HEK293 (cell line): Measurements from ENCODE around the gene SLC5A11.
"Not testable (repeated sequence)": the region's sequence is repeated elsewhere in the genome, so short reads cannot be mapped to it uniquely, and the experiment has no call there.

Experiments used
- CTCF ChIA-PET: fragments of 350-600 bp; formaldehyde crosslinking; extraction: SDS; loops from one replicate; lab custom pipeline; 2021; ENCODE audit warnings: antibody characterized with exemption; lab: Yijun Ruan, JAX
- POLR2A ChIA-PET: fragments of 300-600 bp; formaldehyde crosslinking; extraction: SDS; loops from one replicate; lab custom pipeline; 2020; ENCODE audit warnings: antibody characterized with exemption, inconsistent platforms; lab: Yijun Ruan, JAX
- H3K27ac ChIP-seq: fragments of 200-500 bp; sonication (Bioruptor generic); 2 replicates; pipeline ENCODE4 v1.5.1; 2014; ENCODE audit warnings: low read depth, low read length, control low read depth, inconsistent platforms; ENCODE audit errors: extremely low read depth
- H3K36me3 ChIP-seq, 2 experiments: fragments of 200-500 bp in 1 of 2; sonication (Bioruptor generic) in 1 of 2; 1 replicate in 1 of 2; 2 replicates in 1 of 2; pipeline ENCODE4 v1.5.1; 2014 to 2017; ENCODE audit warnings: inconsistent platforms in 2 of 2, low read length in 2 of 2; ENCODE audit not compliant: control insufficient read depth in 2 of 2, insufficient read depth in 1 of 2
- H3K4me1 ChIP-seq: fragments of 200-500 bp; sonication (Bioruptor generic); 2 replicates; pipeline ENCODE4 v1.5.1; 2014; ENCODE audit warnings: mild to moderate bottlenecking, low read length, inconsistent platforms; ENCODE audit not compliant: control insufficient read depth, insufficient read depth
- H3K4me3 ChIP-seq: 2 replicates; pipeline ENCODE4 v1.5.1; 2011; ENCODE audit warnings: low read depth, mild to moderate bottlenecking, control low read depth, low read length, moderate library complexity
- H3K9me3 ChIP-seq: fragments of 200-500 bp; sonication (Bioruptor generic); 2 replicates; pipeline ENCODE4 v1.5.1; 2014; ENCODE audit warnings: low read depth, low read length, inconsistent platforms; ENCODE audit not compliant: control insufficient read depth, insufficient read depth
- MZF1 ChIP-seq: fragments of 450-650 bp; formaldehyde crosslinking; IDR thresholded peaks from 2 replicates; pipeline ENCODE4 v1.5.1; 2017; ENCODE audit warnings: missing biosample characterization, missing genetic modification characterization, borderline replicate concordance
- OSR2 ChIP-seq: fragments of 450-650 bp; formaldehyde crosslinking; IDR thresholded peaks from 2 replicates; pipeline ENCODE4 v1.5.1; 2016; ENCODE audit warnings: missing biosample characterization, missing genetic modification characterization
- YY1 ChIP-seq: fragments of 450-650 bp; formaldehyde crosslinking; IDR thresholded peaks from 2 replicates; pipeline ENCODE4 v1.5.1; 2018; ENCODE audit warnings: missing biosample characterization, missing genetic modification characterization
- ZBTB17 ChIP-seq: fragments of 450-650 bp; formaldehyde crosslinking; IDR thresholded peaks from 2 replicates; pipeline ENCODE4 v1.5.1; 2016; ENCODE audit warnings: missing biosample characterization, missing genetic modification characterization
- ZBTB49 ChIP-seq: fragments of 450-650 bp; formaldehyde crosslinking; IDR thresholded peaks from 2 replicates; pipeline ENCODE4 v1.5.1; 2016; ENCODE audit warnings: missing biosample characterization, missing genetic modification characterization, low read depth
- ZNF114 ChIP-seq: fragments of 450-650 bp; formaldehyde crosslinking; IDR thresholded peaks from 2 replicates; pipeline ENCODE4 v1.5.0; 2017; ENCODE audit warnings: missing biosample characterization, missing genetic modification characterization
- ZNF132 ChIP-seq: fragments of 450-650 bp; formaldehyde crosslinking; IDR thresholded peaks from 2 replicates; pipeline ENCODE4 v1.5.1; 2017; ENCODE audit warnings: missing biosample characterization, missing genetic modification characterization, borderline replicate concordance
- ZNF146 ChIP-seq: fragments of 450-650 bp; formaldehyde crosslinking; IDR thresholded peaks from 2 replicates; pipeline ENCODE4 v1.5.1; 2016; ENCODE audit warnings: missing biosample characterization, missing genetic modification characterization
- ZNF155 ChIP-seq: fragments of 450-650 bp; formaldehyde crosslinking; IDR thresholded peaks from 2 replicates; pipeline ENCODE4 v1.5.1; 2016; ENCODE audit warnings: missing biosample characterization, missing genetic modification characterization
- ZNF248 ChIP-seq: fragments of 450-650 bp; formaldehyde crosslinking; IDR thresholded peaks from 2 replicates; pipeline ENCODE4 v1.5.1; 2017; ENCODE audit warnings: missing biosample characterization, missing genetic modification characterization
- ZNF37A ChIP-seq: fragments of 450-650 bp; IDR thresholded peaks from 2 replicates; pipeline ENCODE4 v1.5.1; 2018; ENCODE audit warnings: missing biosample characterization, missing genetic modification characterization
- ZNF398 ChIP-seq: fragments of 450-650 bp; formaldehyde crosslinking; IDR thresholded peaks from 2 replicates; pipeline ENCODE4 v1.5.1; 2017; ENCODE audit warnings: missing biosample characterization, missing genetic modification characterization
- ZNF416 ChIP-seq: fragments of 450-650 bp; formaldehyde crosslinking; IDR thresholded peaks from 2 replicates; pipeline ENCODE4 v1.5.1; 2016; ENCODE audit warnings: missing biosample characterization, missing genetic modification characterization
- ZNF423 ChIP-seq: fragments of 450-650 bp; formaldehyde crosslinking; IDR thresholded peaks from 2 replicates; pipeline ENCODE4 v1.5.1; 2016; ENCODE audit warnings: missing biosample characterization, missing genetic modification characterization
- ZNF426 ChIP-seq: fragments of 450-650 bp; formaldehyde crosslinking; IDR thresholded peaks from 2 replicates; pipeline ENCODE4 v1.5.1; 2017; ENCODE audit warnings: missing biosample characterization, missing genetic modification characterization, mild to moderate bottlenecking, inconsistent platforms, moderate library complexity
- ZNF514 ChIP-seq: fragments of 450-650 bp; formaldehyde crosslinking; IDR thresholded peaks from 2 replicates; pipeline ENCODE4 v1.5.1; 2016; ENCODE audit warnings: missing biosample characterization, missing genetic modification characterization
- ZNF555 ChIP-seq: fragments of 450-650 bp; formaldehyde crosslinking; conservative IDR thresholded peaks from 2 replicates; pipeline ENCODE4 v1.5.1; 2017; ENCODE audit warnings: missing biosample characterization, mild to moderate bottlenecking, missing genetic modification characterization, inconsistent platforms
- ZNF558 ChIP-seq: fragments of 450-650 bp; formaldehyde crosslinking; IDR thresholded peaks from 2 replicates; pipeline ENCODE4 v1.5.1; 2016; ENCODE audit warnings: missing biosample characterization, missing genetic modification characterization
- ZNF747 ChIP-seq: fragments of 450-650 bp; formaldehyde crosslinking; IDR thresholded peaks from 2 replicates; pipeline ENCODE4 v1.5.1; 2016; ENCODE audit warnings: missing biosample characterization, missing genetic modification characterization
- ZNF837 ChIP-seq: fragments of 450-650 bp; formaldehyde crosslinking; IDR thresholded peaks from 2 replicates; pipeline ENCODE4 v1.5.1; 2016; ENCODE audit warnings: missing biosample characterization, missing genetic modification characterization

SLC5A11 gene

GRCh38 chr16:24810951-24811843, 34.6 kb upstream of the SLC5A11 start:
- Histone ChIP-seq H3K36me3 (peaks cover 52 to 98% of the 10 kb centered on the region in 2 experiments), H3K27ac (no peak overlapping the region), H3K4me1 (no peaks in the 10 kb centered on the region), H3K4me3 (no peak overlapping the region), H3K9me3 (no peaks in the 10 kb centered on the region)
- ChIA-PET POLR2A (no interaction called here), CTCF (interaction anchor here (0.6 to 2.5 kb wide), 2 partner anchors 10 to 243 kb away, joined by 3 to 7 read pairs; no protein-coding TSS in a partner anchor)
- TF ChIP-seq ZBTB49 (tag by site-specific recombination): no peak
- no peak for TF ChIP-seq ZNF416 (tag by site-specific recombination)
- TF ChIP-seq ZNF514: no peak
- TF ChIP-seq ZNF37A (tag by site-specific recombination): no peak
- TF ChIP-seq ZNF426 (tag by site-specific recombination): no peak
- no peak for TF ChIP-seq OSR2
- no peak for TF ChIP-seq ZNF155 (tag by site-specific recombination)
- TF ChIP-seq ZNF747 (tag by site-specific recombination): no peak
- no peak for TF ChIP-seq ZNF146 (tag by site-specific recombination)
- no peak for TF ChIP-seq ZBTB17
- TF ChIP-seq MZF1 (tag by site-specific recombination): no peak
- TF ChIP-seq ZNF248 (tag by site-specific recombination): no peak
- no peak for TF ChIP-seq ZNF132 (tag by site-specific recombination)
- TF ChIP-seq YY1 (tag by site-specific recombination): no peak
- no peak for TF ChIP-seq ZNF555 (tag by site-specific recombination)
- no peak for TF ChIP-seq ZNF398 (tag by site-specific recombination)
- no peak for TF ChIP-seq ZNF558 (tag by site-specific recombination)
- TF ChIP-seq ZNF114 (tag by site-specific recombination): no peak

GRCh38 chr16:24812813-24813212, 33.0 kb upstream of the SLC5A11 start:
- peaks cover 52 to 96% of the 10 kb centered on the region in 2 experiments for H3K36me3 ChIP-seq
- H3K27ac ChIP-seq, H3K4me3 ChIP-seq, H3K4me1 ChIP-seq, H3K9me3 ChIP-seq: not testable (repeated sequence)
- POLR2A ChIA-PET: interaction anchor here (0.6 kb wide), 1 partner anchor 56 kb away, joined by 6 read pairs; no protein-coding TSS in a partner anchor
- CTCF ChIA-PET: interaction anchor here (0.6 to 0.8 kb wide), 2 partner anchors 297 to 800 kb away, joined by 3 to 5 read pairs; no protein-coding TSS in a partner anchor

- H3K36me3 ChIP-seq: peaks cover 44 to 97% of the 10 kb centered on the region in 2 experiments
- no peak overlapping the region for H3K4me3 ChIP-seq
- POLR2A ChIA-PET: no interaction called here
- CTCF ChIA-PET: no interaction called here
- no peak for TF ChIP-seq ZNF423
- TF ChIP-seq ZNF837 (tag by site-specific recombination): no peak
- H3K4me1 ChIP-seq: no peaks in the 10 kb centered on the region
- H3K27ac ChIP-seq: no peak overlapping the region
- no peaks in the 10 kb centered on the region for H3K9me3 ChIP-seq
These were observed 30.7 kb upstream of the SLC5A11 start for GRCh38 chr16:24815021-24815420.
